ENCODE results near the gene ZFPM1.
A peak's percentile ranks its signal among the peaks of the same experiment; 100 is the strongest.

ZFPM1 gene

GRCh38 chr16:88442727-88443576 is 10.1 kb upstream of the ZFPM1 start:
- peaks cover 39% of the 10 kb centered on the region for H3K27me3 Mint-ChIP-seq
- peaks cover 3% of the 10 kb centered on the region for H3K4me1 Mint-ChIP-seq (ENCODE audit: low read depth)
- H3K4me3 Mint-ChIP-seq: no peak overlapping the region
- no peak overlapping the region for H3K27ac Mint-ChIP-seq
- no peaks in the 10 kb centered on the region for H3K9me3 Mint-ChIP-seq
- no peaks in the 10 kb centered on the region for H3K36me3 Mint-ChIP-seq (ENCODE audit: low read depth)
- intact Hi-C loops (cut with micrococcal nuclease): loop anchor here (10.0 kb wide), 1 partner anchor 122 kb away; no protein-coding TSS in a partner anchor

- Mint-ChIP-seq H3K36me3 (ENCODE audit: low read depth) (no peaks in the 10 kb centered on the region), H3K9me3 (no peaks in the 10 kb centered on the region), H3K27me3 (peaks cover 56% of the 10 kb centered on the region), H3K4me3 (no peak overlapping the region), H3K4me1 (ENCODE audit: low read depth) (peaks cover 17% of the 10 kb centered on the region), H3K27ac (no peak overlapping the region)
- intact Hi-C loops (cut with micrococcal nuclease): loop anchor here (10.0 kb wide), 1 partner anchor 120 kb away; no protein-coding TSS in a partner anchor
These were observed 8.1 kb upstream of the ZFPM1 start for GRCh38 chr16:88444826-88445582.

- Mint-ChIP-seq H3K27me3 (peaks cover 60% of the 10 kb centered on the region), H3K4me3 (no peak overlapping the region), H3K36me3 (ENCODE audit: low read depth) (no peaks in the 10 kb centered on the region), H3K27ac (no peak overlapping the region), H3K4me1 (ENCODE audit: low read depth) (peaks cover 17% of the 10 kb centered on the region), H3K9me3 (no peaks in the 10 kb centered on the region)
- intact Hi-C loops (cut with micrococcal nuclease): loop anchor here (10.0 kb wide), 1 partner anchor 119 kb away; no protein-coding TSS in a partner anchor
These were observed 7.5 kb upstream of the ZFPM1 start for GRCh38 chr16:88445583-88445960.

GRCh38 chr16:88446061-88446460 is 7.0 kb upstream of the ZFPM1 start:
- H3K4me1 Mint-ChIP-seq (ENCODE audit: low read depth): peaks cover 17% of the 10 kb centered on the region
- H3K4me3 Mint-ChIP-seq: no peak overlapping the region
- H3K36me3 Mint-ChIP-seq (ENCODE audit: low read depth): no peaks in the 10 kb centered on the region
- peaks cover 64% of the 10 kb centered on the region for H3K27me3 Mint-ChIP-seq
- no peaks in the 10 kb centered on the region for H3K9me3 Mint-ChIP-seq
- no peak overlapping the region for H3K27ac Mint-ChIP-seq
- intact Hi-C loops (cut with micrococcal nuclease): loop anchor here (10.0 kb wide), 1 partner anchor 119 kb away; no protein-coding TSS in a partner anchor

- Mint-ChIP-seq H3K4me3 (no peak overlapping the region), H3K36me3 (ENCODE audit: low read depth) (no peaks in the 10 kb centered on the region), H3K27ac (no peak overlapping the region), H3K4me1 (ENCODE audit: low read depth) (peaks cover 17% of the 10 kb centered on the region), H3K9me3 (no peaks in the 10 kb centered on the region), H3K27me3 (peaks cover 65% of the 10 kb centered on the region)
- intact Hi-C loops (cut with micrococcal nuclease): loop anchor here (10.0 kb wide), 1 partner anchor 118 kb away; no protein-coding TSS in a partner anchor
These were observed 6.3 kb upstream of the ZFPM1 start for GRCh38 chr16:88446736-88447135.

- Mint-ChIP-seq H3K27ac (no peak overlapping the region), H3K4me3 (no peak overlapping the region), H3K9me3 (no peaks in the 10 kb centered on the region), H3K27me3 (peaks cover 70% of the 10 kb centered on the region), H3K36me3 (ENCODE audit: low read depth) (peaks cover 5% of the 10 kb centered on the region), H3K4me1 (ENCODE audit: low read depth) (peaks cover 27% of the 10 kb centered on the region)
- intact Hi-C loops (cut with micrococcal nuclease): loop anchor here (10.0 kb wide), 1 partner anchor 117 kb away; no protein-coding TSS in a partner anchor
These were observed 5.2 kb upstream of the ZFPM1 start for GRCh38 chr16:88447881-88448280.

- intact Hi-C loops (cut with micrococcal nuclease): loop anchor here (10.0 kb wide), 1 partner anchor 116 kb away; no protein-coding TSS in a partner anchor
- no peak overlapping the region for H3K4me3 Mint-ChIP-seq
- H3K4me1 Mint-ChIP-seq (ENCODE audit: low read depth): peaks cover 27% of the 10 kb centered on the region
- H3K27ac Mint-ChIP-seq: peak overlapping the region; percentile 11
- peaks cover 65% of the 10 kb centered on the region for H3K27me3 Mint-ChIP-seq
- peaks cover 6% of the 10 kb centered on the region for H3K36me3 Mint-ChIP-seq (ENCODE audit: low read depth)
- no peaks in the 10 kb centered on the region for H3K9me3 Mint-ChIP-seq
These were observed 4.4 kb upstream of the ZFPM1 start for GRCh38 chr16:88448461-88449266.

GRCh38 chr16:88449267-88449561 is 3.9 kb upstream of the ZFPM1 start:
- peaks cover 28% of the 10 kb centered on the region for H3K4me1 Mint-ChIP-seq (ENCODE audit: low read depth)
- H3K27ac Mint-ChIP-seq: peak overlapping the region; percentile 11
- no peaks in the 10 kb centered on the region for H3K9me3 Mint-ChIP-seq
- intact Hi-C loops (cut with micrococcal nuclease): loop anchor here (10.0 kb wide), 1 partner anchor 116 kb away; no protein-coding TSS in a partner anchor
- peaks cover 64% of the 10 kb centered on the region for H3K27me3 Mint-ChIP-seq
- H3K36me3 Mint-ChIP-seq (ENCODE audit: low read depth): peaks cover 6% of the 10 kb centered on the region
- H3K4me3 Mint-ChIP-seq: no peak overlapping the region

- H3K4me3 Mint-ChIP-seq: peak overlapping the region; percentile 91
- peaks cover 78% of the 10 kb centered on the region for H3K27me3 Mint-ChIP-seq
- no peaks in the 10 kb centered on the region for H3K9me3 Mint-ChIP-seq
- H3K4me1 Mint-ChIP-seq (ENCODE audit: low read depth): peaks cover 46% of the 10 kb centered on the region
- peak overlapping the region; percentile 88 for H3K27ac Mint-ChIP-seq
- H3K36me3 Mint-ChIP-seq (ENCODE audit: low read depth): peaks cover 6% of the 10 kb centered on the region
- intact Hi-C loops (cut with micrococcal nuclease): no loop called here
These were observed 1.2 kb upstream of the ZFPM1 start for GRCh38 chr16:88451586-88452481.

- Mint-ChIP-seq H3K4me3 (peak overlapping the region; percentile 91), H3K36me3 (ENCODE audit: low read depth) (peaks cover 6% of the 10 kb centered on the region), H3K4me1 (ENCODE audit: low read depth) (peaks cover 46% of the 10 kb centered on the region), H3K27ac (peak overlapping the region; percentile 88), H3K27me3 (peaks cover 78% of the 10 kb centered on the region), H3K9me3 (no peaks in the 10 kb centered on the region)
- intact Hi-C loops (cut with micrococcal nuclease): no loop called here
These were observed 431 bp upstream of the ZFPM1 start for GRCh38 chr16:88452482-88453216.

GRCh38 chr16:88453611-88454522 is 787 bp downstream of the ZFPM1 start:
- Mint-ChIP-seq H3K9me3 (no peaks in the 10 kb centered on the region), H3K36me3 (ENCODE audit: low read depth) (peaks cover 6% of the 10 kb centered on the region), H3K4me1 (ENCODE audit: low read depth) (peaks cover 38% of the 10 kb centered on the region), H3K27ac (no peak overlapping the region), H3K4me3 (peak overlapping the region; percentile 71), H3K27me3 (peaks cover 78% of the 10 kb centered on the region)
- intact Hi-C loops (cut with micrococcal nuclease): no loop called here

Measured in dendritic cell treated with granulocyte-macrophage colony-stimulating factor and Interleukin-4, amounts not matched to agents 40 ng/mL and 50 ng/mL, for 4 days (primary cell).